Limb (tissue), 2 donors: ENCODE data around the gene TRIO.
A peak's percentile ranks its signal among the peaks of the same experiment; 100 is the strongest.
"Not testable (repeated sequence)": the region's sequence is repeated elsewhere in the genome, so short reads cannot be mapped to it uniquely, and the experiment has no call there.

Experiments used
- DNase-seq, 2 donors: peaks; one replicate each; pipeline ENCODE4 v3.0.0-alpha.2; 2016; ENCODE audit errors: extremely low spot score in 2 of 2

TRIO gene

DNA sequence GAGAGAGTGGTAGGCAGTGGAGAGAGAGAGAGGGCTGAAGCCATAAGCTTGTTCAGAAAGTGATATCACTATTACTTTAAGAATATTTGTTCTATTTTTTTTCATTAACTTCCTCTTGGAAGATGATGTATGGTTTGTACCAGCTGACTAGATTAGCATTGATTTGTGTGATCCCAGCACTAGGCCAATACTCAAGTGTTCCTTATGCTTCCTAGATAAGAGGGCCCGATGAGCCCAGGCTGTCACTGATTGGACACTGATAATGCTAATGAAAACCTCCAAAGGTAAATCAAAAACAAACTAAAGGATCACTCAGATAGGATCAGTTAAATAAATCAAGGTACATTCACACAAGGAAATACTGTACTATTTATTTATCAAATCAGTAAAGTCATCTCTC, 385.8 kb downstream of the TRIO start:
- DNase-seq, result no peak

GRCh38 chr5:14531668-14532067, 388.5 kb downstream of the TRIO start:
- DNase-seq, result no peak

GRCh38 chr5:14532180-14532579, 389.0 kb downstream of the TRIO start:
- no peak for DNase-seq

DNA sequence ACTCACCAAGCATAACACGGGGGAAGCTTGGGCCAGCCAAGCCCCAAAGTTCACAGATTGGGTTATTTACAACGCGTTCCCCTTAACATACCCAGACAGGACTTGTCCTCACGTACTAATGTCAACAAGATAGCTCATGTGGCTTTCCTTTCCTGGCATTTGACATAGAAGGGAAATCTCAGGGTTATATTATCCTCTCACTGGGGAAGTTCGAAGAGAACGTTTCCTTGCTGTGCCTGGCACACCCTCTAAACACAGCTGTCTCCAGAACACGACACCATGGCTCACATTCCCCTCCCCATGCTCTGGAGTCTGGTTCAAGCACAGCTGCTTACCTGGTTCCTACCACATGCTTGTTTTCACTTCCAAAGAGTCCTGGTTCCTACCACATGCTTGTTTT, 391.6 kb downstream of the TRIO start:
- peak in 1 of 2 donors; percentile 58 for DNase-seq

GRCh38 chr5:14545308-14545707, 402.2 kb downstream of the TRIO start:
- no peak for DNase-seq

GRCh38 chr5:14545862-14546261, 402.7 kb downstream of the TRIO start:
- no peak for DNase-seq

GRCh38 chr5:14547666-14548065, 404.5 kb downstream of the TRIO start:
- no peak for DNase-seq

DNA sequence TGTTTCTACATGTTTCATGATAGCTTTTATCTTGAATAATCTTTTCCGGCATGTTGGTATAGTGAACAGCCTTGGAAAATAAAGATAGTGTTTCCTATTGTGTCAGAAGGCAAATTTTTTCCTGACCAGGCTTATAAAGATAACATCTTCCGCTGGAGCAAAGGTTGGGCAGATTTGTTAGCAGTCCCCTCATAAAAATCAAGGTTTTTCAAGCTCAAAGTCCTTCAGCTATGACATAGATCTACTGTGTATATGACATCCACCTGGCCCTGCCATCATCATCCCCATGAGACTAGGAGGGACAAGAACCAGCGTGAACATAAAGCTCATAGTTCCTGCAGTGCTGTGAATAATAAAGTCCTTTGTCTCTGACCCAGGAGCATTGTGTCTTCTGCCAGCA, 408.1 kb downstream of the TRIO start:
- no peak for DNase-seq

- no peak for DNase-seq
Observed at GRCh38 chr5:14552017-14552416, 408.9 kb downstream of the TRIO start.

GRCh38 chr5:14554288-14554687, 411.1 kb downstream of the TRIO start:
- DNase-seq, result not testable (repeated sequence)

GRCh38 chr5:14556015-14556414, 412.9 kb downstream of the TRIO start:
- DNase-seq, result no peak

- no peak for DNase-seq
Observed at GRCh38 chr5:14557203-14557770, 414.1 kb downstream of the TRIO start.

GRCh38 chr5:14557791-14558415, 414.8 kb downstream of the TRIO start:
- no peak for DNase-seq
